C4-2B (cell line): ENCODE measurements around the gene PDE4DIP.
"Not testable (repeated sequence)": the region's sequence is repeated elsewhere in the genome, so short reads cannot be mapped to it uniquely, and the experiment has no call there.

Source experiments
- CTCF ChIP-seq: fragments of 450-650 bp; conservative IDR thresholded peaks from 2 replicates; pipeline ENCODE4 v1.5.1; 2017; ENCODE audit warnings: mild to moderate bottlenecking
- ZFX ChIP-seq: fragments of 450-650 bp; IDR thresholded peaks from 2 replicates; pipeline ENCODE4 v1.6.1; 2017

GRCh38 chr1:148929253-148929652, 85.0 kb downstream of the PDE4DIP start:
- not testable (repeated sequence) for TF ChIP-seq CTCF, ZFX
